Fibroblast of villous mesenchyme (primary cell): ENCODE data around the gene MDFIC2. TPM values are rescaled to one million over a fixed set of nuclear protein-coding genes. Genes with fewer than 3 reads are reported as not detected.

Source experiments
- DNase-seq: peaks from one replicate; pipeline ENCODE4 v3.0.0-alpha.2; 2010; ENCODE audit warnings: low read depth
- H3K4me3 ChIP-seq: 2 replicates; pipeline ENCODE4 v1.5.1; 2011; ENCODE audit warnings: low read depth, mild to moderate bottlenecking, low read length
- CTCF ChIP-seq: IDR thresholded peaks from 2 replicates; pipeline ENCODE4 v1.5.1; 2012; ENCODE audit warnings: low read depth, mild to moderate bottlenecking, low read length; ENCODE audit not compliant: insufficient read depth
- total RNA-seq: library from RNA; depleted of rRNA; stranded (reverse); fragments of >200 nt; gene quantifications from 2 replicates; pipeline ENCODE4 v1.2.3, GENCODE V29; 2012

The MDFIC2 gene
- total RNA-seq, 1 donor: not detected

- TF ChIP-seq CTCF: no peak
- no peak for DNase-seq
- no peak overlapping the region for H3K4me3 ChIP-seq
Measured at GRCh38 chr3:70264122-70264780, 48.2 kb downstream of the MDFIC2 start.

- TF ChIP-seq CTCF: no peak
- H3K4me3 ChIP-seq: no peak overlapping the region
- DNase-seq: no peak
Measured at GRCh38 chr3:70261283-70261682, 51.2 kb downstream of the MDFIC2 start.

- DNase-seq: no peak
- no peak for TF ChIP-seq CTCF
- no peak overlapping the region for H3K4me3 ChIP-seq
Measured at GRCh38 chr3:70256566-70256965, 55.9 kb downstream of the MDFIC2 start.

DNA sequence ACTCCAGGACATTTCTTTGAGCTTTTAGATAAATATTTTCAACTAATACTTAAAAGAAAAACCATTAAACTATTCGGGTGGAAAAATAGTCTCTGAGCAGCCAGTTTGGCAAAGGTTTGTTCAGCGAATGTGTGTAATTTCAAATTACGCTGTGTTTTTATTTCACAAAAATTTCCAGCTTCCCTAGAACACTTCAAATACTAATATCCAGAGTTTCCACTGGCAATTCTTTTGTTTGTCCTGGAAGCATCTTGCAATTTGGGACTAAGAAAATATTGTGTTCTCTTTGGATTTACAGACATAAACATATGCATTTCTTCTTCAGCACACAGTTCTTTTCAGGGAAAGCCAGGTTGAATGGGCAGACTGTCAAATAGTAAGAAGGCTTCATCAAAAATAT lies 61.9 kb downstream of the MDFIC2 start:
- no peak for DNase-seq
- no peak for TF ChIP-seq CTCF
- no peak overlapping the region for H3K4me3 ChIP-seq

DNA sequence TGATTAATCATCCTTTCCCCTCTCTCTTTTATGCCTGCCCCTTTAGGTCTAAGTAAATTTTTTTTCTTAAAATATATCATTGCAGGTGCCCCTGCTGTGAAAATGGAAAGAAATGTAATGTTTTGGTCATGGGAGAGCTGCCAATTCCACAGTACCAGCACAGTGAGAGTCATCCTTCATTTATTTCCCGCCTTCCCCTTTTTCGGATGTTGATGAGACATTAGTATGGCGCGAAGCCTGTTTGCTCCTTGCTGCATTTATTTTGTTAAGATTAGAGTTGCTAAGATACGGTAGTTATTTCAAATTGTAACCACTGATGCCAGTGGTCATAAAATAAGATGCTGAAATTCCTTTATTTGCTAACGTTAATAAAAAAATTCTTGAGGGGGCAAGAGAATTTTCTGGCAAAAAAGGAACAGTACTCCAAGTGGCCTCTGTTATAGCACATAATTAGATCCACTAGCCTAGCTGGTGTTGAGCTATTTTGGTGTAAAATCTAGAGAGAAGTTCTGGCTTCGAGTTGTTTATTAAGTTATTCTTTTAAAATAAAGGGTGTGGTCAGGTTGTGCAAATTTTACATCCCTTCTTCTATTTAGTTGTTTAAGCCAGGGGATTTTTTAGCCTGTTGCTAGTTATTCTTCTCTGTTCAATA lies 62.8 kb downstream of the MDFIC2 start:
- no peak overlapping the region for H3K4me3 ChIP-seq
- no peak for DNase-seq
- TF ChIP-seq CTCF: no peak

DNA sequence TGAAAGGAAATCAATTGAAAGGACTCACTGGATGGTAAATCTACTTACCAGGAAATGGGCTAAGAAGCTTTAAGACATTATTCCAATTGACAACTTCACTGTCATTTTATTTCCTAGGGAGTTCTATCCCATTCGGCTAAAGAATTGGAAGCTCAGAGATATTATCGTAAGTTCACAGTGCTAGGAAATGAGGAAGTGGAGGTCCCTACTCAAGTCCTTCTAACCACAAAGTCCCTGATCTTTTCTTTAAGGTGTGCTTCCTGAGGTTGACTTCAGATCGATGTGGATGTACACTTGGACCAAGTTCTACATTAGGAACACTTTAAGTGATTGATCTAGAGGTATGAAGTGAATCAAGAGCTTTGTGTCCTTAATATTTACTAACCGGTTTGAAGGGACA lies 63.6 kb downstream of the MDFIC2 start:
- no peak for DNase-seq
- no peak overlapping the region for H3K4me3 ChIP-seq
- no peak for TF ChIP-seq CTCF
